ENCODE measurements around the gene CCDC88C.

CCDC88C gene

DNA sequence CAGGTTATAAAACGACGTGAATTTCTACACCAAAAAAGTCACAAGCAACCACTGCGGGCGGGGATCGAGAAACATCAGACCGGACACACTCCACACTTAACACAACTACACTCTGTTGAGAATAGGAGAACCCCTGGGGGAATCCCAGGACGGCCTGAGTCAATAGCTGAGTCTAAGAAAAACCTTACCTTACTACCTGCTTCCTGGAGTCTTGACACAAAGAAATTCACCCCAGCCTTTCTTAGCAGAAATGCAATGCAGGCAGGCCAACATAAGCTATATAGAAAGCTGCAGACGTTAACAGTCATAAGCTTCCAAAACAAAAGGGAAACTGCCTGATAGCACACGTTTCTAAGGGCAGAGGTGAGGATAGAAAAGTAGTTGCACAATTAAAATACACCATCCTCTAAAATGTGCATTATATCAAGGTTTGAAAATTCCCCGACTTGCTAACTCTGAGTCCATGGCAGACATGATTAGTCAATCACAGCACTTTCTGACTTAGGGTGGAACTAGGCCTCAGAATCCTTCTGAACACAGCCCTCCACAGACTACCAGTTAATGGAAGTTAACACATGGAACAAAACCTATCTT is 68.0 kb downstream of the CCDC88C start:
- H4K20me1 ChIP-seq (ENCODE audit: insufficient read depth) = no peaks in the 10 kb centered on the region; the same call in 1 of the 2 replicates
- H3K27me3 ChIP-seq (ENCODE audit: insufficient read depth, low read depth) = no peaks in the 10 kb centered on the region
- H3K4me2 ChIP-seq = peak overlapping the region; percentile 59; the same call in 1 of the 2 replicates
- H3K79me2 ChIP-seq (ENCODE audit: insufficient read depth, low read depth) = peaks cover 18% of the 10 kb centered on the region; the same call in 1 of the 2 replicates
- TF ChIP-seq, protein P1, sequence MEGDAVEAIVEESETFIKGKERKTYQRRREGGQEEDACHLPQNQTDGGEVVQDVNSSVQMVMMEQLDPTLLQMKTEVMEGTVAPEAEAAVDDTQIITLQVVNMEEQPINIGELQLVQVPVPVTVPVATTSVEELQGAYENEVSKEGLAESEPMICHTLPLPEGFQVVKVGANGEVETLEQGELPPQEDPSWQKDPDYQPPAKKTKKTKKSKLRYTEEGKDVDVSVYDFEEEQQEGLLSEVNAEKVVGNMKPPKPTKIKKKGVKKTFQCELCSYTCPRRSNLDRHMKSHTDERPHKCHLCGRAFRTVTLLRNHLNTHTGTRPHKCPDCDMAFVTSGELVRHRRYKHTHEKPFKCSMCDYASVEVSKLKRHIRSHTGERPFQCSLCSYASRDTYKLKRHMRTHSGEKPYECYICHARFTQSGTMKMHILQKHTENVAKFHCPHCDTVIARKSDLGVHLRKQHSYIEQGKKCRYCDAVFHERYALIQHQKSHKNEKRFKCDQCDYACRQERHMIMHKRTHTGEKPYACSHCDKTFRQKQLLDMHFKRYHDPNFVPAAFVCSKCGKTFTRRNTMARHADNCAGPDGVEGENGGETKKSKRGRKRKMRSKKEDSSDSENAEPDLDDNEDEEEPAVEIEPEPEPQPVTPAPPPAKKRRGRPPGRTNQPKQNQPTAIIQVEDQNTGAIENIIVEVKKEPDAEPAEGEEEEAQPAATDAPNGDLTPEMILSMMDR (conservative IDR thresholded peaks at IDR 0.05; ENCODE audit: low read depth, low read length) = no peak
- H3K4me1 ChIP-seq (ENCODE audit: low read depth, poor library complexity, severe bottlenecking) = peaks cover 68% of the 10 kb centered on the region
- H2AFZ ChIP-seq (ENCODE audit: low read depth) = no peak overlapping the region
- no peaks in the 10 kb centered on the region for H3K36me3 ChIP-seq (ENCODE audit: insufficient read depth)
- no peak overlapping the region for H3K27ac ChIP-seq
- H3K9ac ChIP-seq = no peak overlapping the region
- H3K4me3 ChIP-seq (IDR thresholded peaks at IDR 0.05; ENCODE audit: insufficient read depth, low read depth, low read length) = no peak overlapping the region

DNA sequence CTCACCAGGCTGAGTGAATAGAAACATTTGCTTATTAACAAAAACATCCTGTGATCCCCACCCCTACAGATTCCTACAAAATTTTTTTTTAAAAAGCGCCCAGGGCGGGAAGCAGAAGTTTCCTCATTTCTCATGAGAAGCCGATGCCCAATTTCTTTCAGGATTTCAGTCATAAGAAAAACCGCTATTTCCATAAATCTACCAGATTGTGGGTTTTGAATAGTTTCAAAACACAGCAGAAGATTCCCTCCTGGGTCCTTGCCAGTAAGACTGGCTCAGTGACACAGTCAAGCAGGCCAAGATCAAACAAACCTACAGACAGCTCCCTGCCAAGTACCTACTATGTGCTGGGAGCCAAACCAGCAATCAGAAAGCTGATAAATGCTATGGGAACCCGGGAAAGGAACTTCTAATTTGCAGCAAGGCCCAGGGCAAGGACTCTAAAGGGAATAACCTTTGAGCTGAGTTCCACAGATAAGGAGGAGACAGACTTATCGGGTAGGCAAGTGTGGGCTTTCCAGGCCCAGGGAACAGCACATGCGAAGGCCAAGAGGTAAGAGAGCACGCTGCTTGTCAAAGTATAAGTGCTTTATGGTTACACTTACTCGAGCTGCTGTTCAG is 68.7 kb downstream of the CCDC88C start:
- TF ChIP-seq, protein P1 (conservative IDR thresholded peaks at IDR 0.05; ENCODE audit: low read depth, low read length) = no peak
- peaks cover 61% of the 10 kb centered on the region for H3K4me1 ChIP-seq (ENCODE audit: low read depth, poor library complexity, severe bottlenecking)
- H3K4me2 ChIP-seq = no peak overlapping the region; the same call in 1 of the 2 replicates
- no peak overlapping the region for H2AFZ ChIP-seq (ENCODE audit: low read depth)
- H3K36me3 ChIP-seq (ENCODE audit: insufficient read depth) = no peaks in the 10 kb centered on the region
- no peaks in the 10 kb centered on the region for H3K27me3 ChIP-seq (ENCODE audit: insufficient read depth, low read depth)
- H3K27ac ChIP-seq = no peak overlapping the region
- H3K79me2 ChIP-seq (ENCODE audit: insufficient read depth, low read depth) = peaks cover 18% of the 10 kb centered on the region; the same call in 1 of the 2 replicates
- H3K9ac ChIP-seq = no peak overlapping the region
- no peak overlapping the region for H3K4me3 ChIP-seq (IDR thresholded peaks at IDR 0.05; ENCODE audit: insufficient read depth, low read depth, low read length)
- H4K20me1 ChIP-seq (ENCODE audit: insufficient read depth) = no peaks in the 10 kb centered on the region; the same call in 1 of the 2 replicates

DNA sequence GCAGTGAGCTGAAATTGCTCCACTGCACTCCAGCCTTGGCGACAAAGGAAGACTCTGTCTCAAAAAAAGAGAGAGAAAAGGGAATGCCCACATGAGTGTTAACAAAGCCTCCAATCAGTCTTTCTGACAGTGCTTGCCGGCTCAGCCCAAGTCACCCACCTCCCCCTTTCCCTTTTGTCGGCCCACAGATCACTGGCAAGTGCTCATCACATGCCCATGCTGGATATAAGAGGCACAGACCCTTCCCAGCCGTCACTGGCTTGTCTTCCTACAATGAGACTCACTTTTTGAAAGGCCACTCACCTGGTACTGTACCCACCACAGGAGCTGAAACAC is 70.8 kb downstream of the CCDC88C start:
- no peak overlapping the region for H3K9ac ChIP-seq
- no peak overlapping the region for H3K27ac ChIP-seq
- no peaks in the 10 kb centered on the region; the same call in 1 of the 2 replicates for H4K20me1 ChIP-seq (ENCODE audit: insufficient read depth)
- peaks cover 40% of the 10 kb centered on the region for H3K4me1 ChIP-seq (ENCODE audit: low read depth, poor library complexity, severe bottlenecking)
- H3K79me2 ChIP-seq (ENCODE audit: insufficient read depth, low read depth) = peaks cover 18% of the 10 kb centered on the region; the same call in 1 of the 2 replicates
- H3K4me2 ChIP-seq = no peak overlapping the region
- TF ChIP-seq, protein P1 (conservative IDR thresholded peaks at IDR 0.05; ENCODE audit: low read depth, low read length) = no peak
- no peaks in the 10 kb centered on the region for H3K27me3 ChIP-seq (ENCODE audit: insufficient read depth, low read depth)
- no peaks in the 10 kb centered on the region for H3K36me3 ChIP-seq (ENCODE audit: insufficient read depth)
- no peak overlapping the region for H3K4me3 ChIP-seq (IDR thresholded peaks at IDR 0.05; ENCODE audit: insufficient read depth, low read depth, low read length)
- H2AFZ ChIP-seq (ENCODE audit: low read depth) = no peak overlapping the region

DNA sequence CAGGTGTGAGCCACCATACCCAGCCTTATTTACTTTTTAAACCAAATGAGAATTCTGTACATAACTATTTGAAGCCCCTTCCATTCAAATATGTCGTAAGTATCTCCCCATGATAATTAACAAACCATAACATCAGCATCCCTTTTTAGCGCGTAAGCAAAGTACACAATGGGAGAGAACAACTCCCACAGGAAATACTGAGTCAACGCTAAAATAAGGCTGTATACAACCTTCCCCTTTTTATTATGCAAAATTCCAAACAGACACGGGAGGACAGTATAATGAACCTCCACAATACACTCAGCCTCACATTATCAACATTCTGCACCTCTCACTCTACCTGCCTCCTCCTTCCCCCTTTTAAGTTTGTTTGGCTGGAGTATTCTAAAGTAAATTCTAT is 73.5 kb downstream of the CCDC88C start:
- Histone ChIP-seq H3K9ac (no peak overlapping the region), H3K4me3 (IDR thresholded peaks at IDR 0.05; ENCODE audit: insufficient read depth, low read depth, low read length) (no peak overlapping the region), H3K4me2 (no peak overlapping the region), H3K27ac (no peak overlapping the region), H3K79me2 (ENCODE audit: insufficient read depth, low read depth) (peaks cover 18% of the 10 kb centered on the region; the same call in 1 of the 2 replicates), H3K36me3 (ENCODE audit: insufficient read depth) (no peaks in the 10 kb centered on the region), H4K20me1 (ENCODE audit: insufficient read depth) (no peaks in the 10 kb centered on the region; the same call in 1 of the 2 replicates), H3K27me3 (ENCODE audit: insufficient read depth, low read depth) (no peaks in the 10 kb centered on the region), H3K4me1 (ENCODE audit: low read depth, poor library complexity, severe bottlenecking) (peaks cover 14% of the 10 kb centered on the region), H2AFZ (ENCODE audit: low read depth) (no peak overlapping the region)
- TF ChIP-seq, protein P1 (conservative IDR thresholded peaks at IDR 0.05; ENCODE audit: low read depth, low read length) = no peak

Measured in KMS-11 (cell line).